ENCODE results near the gene PGD.
"Not testable (repeated sequence)": the region's sequence is repeated elsewhere in the genome, so short reads cannot be mapped to it uniquely, and the experiment has no call there.

PGD gene

DNA sequence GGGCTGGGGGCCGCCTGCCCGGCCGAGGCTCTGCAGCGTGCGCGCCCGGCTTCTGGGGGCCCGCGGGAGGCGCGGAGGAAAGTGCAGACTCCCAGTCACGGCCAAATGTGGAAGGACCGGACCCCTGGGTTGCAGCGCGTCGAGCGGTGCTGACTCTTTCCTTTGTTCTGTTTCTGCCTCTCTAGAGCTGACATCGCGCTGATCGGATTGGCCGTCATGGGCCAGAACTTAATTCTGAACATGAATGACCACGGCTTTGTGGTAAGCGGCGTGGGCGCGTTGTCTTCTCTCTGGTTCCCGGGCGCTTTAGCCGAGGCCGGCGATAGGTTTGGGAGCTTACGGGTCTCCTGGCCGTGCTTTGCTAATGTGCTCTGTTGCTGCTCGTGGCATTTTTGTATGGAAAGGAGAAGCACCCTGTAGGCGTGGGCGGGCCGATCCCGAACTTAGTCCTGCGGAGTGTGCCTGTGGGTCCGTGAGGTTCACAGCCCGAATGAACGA is 629 bp downstream of the PGD start:
- DNase-seq (ENCODE audit: low read depth): no peak

GRCh38 chr1:10400013-10400412 is 1.1 kb downstream of the PGD start:
- DNase-seq (ENCODE audit: low read depth): no peak

DNA sequence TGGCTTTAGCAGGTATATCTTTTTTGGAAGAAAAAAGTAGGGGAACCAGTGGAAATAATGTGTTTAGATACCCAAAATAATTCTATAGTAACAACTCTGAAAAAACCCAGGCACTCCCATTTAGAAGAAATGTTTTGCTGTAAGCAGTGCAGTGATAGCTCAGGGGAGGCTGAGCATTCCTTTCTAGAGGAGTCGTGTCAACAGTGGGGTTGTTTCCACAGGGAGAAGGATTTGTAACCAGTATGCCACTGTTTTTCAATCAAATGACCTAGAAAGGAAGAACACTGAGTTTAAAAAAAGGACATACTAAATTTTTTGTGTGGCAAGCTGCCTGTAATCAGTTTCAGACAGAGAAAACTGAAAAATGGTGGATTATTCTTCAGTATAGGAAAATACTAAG is 2.4 kb downstream of the PGD start:
- DNase-seq (ENCODE audit: low read depth): no peak

DNA sequence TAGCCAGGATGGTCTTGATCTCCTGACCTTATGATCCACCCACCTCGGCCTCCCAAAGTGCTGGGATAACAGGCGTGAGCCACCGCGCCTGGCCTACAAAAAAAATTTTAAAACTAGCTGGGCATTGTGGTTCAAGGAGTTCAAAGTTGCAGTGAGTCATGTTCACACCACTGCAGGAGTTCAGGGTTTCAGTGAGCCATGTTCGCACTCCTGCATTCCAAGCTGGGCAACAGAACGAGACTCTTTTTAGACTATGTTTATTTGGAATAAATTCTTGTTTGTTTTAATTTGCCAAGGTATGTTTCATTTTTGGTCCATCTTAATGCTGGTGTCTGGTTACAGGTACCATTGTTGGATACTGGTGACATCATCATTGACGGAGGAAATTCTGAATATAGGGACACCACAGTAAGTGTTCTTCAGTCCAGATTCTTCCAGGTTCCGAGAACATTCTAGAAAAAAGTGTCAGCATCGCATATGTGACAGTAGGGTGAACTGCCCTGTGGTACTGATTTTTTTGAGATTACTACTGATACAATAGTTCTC is 3.9 kb downstream of the PGD start:
- no peak for DNase-seq (ENCODE audit: low read depth)

GRCh38 chr1:10407201-10407600 is 8.3 kb downstream of the PGD start:
- DNase-seq (ENCODE audit: low read depth): no peak

GRCh38 chr1:10415211-10415930 is 16.5 kb downstream of the PGD start:
- peak; percentile 84 for DNase-seq (ENCODE audit: low read depth)

- not testable (repeated sequence) for DNase-seq (ENCODE audit: low read depth)
Observed at GRCh38 chr1:10415967-10416366, 17.1 kb downstream of the PGD start.

DNA sequence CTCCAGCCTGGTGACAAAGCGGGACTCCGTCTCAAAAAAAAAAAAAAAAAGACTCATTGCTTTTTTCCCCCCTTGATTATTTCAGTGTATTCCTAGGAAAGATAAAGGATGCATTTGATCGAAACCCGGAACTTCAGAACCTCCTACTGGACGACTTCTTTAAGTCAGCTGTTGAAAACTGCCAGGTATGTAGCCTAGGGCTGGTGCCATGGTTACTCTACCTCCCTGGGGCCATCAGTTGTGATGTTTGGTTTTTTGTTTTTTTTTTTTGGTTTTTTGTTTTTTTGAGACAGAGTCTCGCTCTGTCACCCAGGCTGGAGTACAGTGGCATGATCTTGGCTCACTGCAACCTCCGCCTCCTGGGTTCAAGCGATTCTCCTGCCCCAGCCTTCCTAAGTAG is 19.9 kb downstream of the PGD start:
- DNase-seq (ENCODE audit: low read depth): not testable (repeated sequence)

DNA sequence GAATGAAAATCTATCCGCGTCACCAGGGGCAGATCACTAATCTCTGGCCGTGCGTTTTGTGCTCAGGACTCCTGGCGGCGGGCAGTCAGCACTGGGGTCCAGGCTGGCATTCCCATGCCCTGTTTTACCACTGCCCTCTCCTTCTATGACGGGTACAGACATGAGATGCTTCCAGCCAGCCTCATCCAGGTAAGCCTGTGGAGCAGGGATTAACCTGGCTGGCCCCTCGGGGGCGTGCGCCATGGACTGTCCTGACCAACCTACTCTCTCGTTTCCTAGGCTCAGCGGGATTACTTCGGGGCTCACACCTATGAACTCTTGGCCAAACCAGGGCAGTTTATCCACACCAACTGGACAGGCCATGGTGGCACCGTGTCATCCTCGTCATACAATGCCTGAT is 20.5 kb downstream of the PGD start:
- DNase-seq (ENCODE audit: low read depth): no peak

GRCh38 chr1:10421637-10422036 is 22.8 kb downstream of the PGD start:
- no peak for DNase-seq (ENCODE audit: low read depth)

DNA sequence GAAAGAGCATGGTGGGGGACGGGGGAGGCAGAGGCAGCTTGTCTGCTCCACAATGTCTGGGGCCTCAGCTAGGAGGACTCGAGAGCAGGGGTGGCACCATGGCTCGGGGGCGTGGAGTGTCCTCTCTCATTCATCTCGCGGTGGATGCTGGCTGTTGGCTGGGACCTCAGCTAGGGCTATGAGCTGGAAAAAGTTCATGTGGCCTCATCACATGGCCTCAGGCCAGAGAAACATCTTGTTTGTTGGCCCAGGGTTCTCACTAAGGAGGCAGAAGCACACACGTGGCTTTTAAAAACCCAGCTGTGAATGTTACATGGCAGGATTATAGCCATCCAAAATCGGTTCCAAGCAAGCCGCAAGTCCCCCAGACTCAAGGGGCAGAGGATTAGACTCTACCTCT is 25.2 kb downstream of the PGD start:
- no peak for DNase-seq (ENCODE audit: low read depth)

- no peak for DNase-seq (ENCODE audit: low read depth)
Observed at GRCh38 chr1:10424651-10425050, 25.8 kb downstream of the PGD start.

- not testable (repeated sequence) for DNase-seq (ENCODE audit: low read depth)
Observed at GRCh38 chr1:10425826-10426534, 27.1 kb downstream of the PGD start.

- DNase-seq (ENCODE audit: low read depth): not testable (repeated sequence)
Observed at GRCh38 chr1:10426535-10426848, 27.6 kb downstream of the PGD start.

DNA sequence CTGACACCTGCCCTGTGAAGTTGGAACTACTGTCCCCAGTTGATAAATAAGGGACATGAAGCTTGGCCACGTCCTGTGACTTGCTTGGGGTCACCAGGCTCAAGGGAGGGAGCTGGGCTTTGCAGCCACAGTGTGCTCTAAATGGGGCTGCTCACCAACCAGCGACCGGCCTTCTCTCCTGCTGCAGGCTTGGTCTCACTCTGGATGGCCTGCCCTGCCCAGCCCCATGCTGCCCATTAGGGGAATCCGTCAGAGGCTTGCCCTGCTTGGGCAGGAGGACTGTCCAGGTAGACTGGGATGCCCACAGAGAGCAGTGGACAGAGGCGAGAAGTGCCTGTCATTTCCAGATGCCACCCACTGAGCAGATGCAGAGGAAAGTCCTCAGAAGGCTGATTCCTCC is 30.1 kb downstream of the PGD start:
- DNase-seq (ENCODE audit: low read depth): no peak

DNA sequence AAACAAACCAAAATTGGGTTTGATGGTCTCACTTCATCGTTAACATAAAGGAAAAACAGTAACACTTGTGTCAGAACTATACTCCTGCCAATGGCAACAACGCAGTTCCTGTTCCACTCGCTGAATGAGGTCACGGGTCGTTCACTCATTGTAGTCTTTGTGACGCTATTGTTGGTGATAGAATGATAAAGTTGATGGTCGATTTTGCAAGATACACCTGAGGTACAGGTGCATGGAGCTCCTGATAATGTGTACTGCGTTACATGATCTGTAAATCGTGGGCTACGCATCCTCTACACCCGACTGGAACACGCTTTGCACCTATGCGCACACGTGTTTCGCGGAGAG is 31.0 kb downstream of the PGD start:
- no peak for DNase-seq (ENCODE audit: low read depth)

DNA sequence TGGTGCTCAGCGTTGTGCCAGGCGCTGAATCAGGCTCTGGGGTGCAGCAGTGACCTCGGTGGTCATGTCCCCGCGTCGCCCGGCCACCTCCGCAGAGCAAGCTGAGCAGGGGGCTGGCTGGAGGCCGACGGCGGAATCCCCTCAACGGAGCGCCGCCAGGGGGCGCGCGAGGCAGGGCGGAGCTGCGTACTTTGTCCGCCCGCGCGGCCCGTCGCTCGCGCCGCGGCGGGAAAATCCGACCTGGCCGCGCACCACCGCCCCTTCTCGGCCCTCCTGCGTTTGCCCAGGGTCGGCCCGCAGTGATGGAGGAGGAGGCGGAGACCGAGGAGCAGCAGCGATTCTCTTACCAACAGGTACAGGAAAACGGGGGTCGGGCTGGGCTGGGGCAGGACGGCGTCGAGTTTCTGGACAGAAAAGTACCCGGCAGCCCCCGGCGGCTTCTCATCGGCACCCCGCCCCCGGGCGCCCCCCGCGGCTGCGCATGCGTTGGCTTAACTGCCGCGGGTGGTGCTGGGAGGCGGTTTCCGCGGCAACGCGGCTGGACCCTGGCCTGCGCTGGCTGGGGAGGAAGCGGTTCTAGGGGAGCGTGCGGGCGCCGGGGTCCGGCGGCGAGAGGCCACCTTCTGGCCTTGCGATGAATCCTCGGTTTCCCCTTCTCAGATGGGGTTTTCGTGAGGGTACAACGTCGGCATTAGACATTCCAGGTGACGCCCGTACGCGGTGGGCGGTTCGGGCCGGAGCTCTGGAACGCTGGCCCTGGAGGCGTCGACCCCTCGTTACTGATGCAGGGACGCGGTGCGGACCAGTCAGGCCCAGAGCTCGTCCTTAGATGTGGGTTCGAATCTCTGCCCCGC is 31.6 kb downstream of the PGD start, which contains the start of gene CENPS:
Gene CENPS (plus strand): TSS at position 218 of the 854 bp plus-strand sequence. CDS start 85 bp downstream, at position 303.
- DNase-seq (ENCODE audit: low read depth): peak; percentile 84

GRCh38 chr1:10431070-10431730 is 32.3 kb downstream of the PGD start:
- peak; percentile 18 for DNase-seq (ENCODE audit: low read depth)

DNA sequence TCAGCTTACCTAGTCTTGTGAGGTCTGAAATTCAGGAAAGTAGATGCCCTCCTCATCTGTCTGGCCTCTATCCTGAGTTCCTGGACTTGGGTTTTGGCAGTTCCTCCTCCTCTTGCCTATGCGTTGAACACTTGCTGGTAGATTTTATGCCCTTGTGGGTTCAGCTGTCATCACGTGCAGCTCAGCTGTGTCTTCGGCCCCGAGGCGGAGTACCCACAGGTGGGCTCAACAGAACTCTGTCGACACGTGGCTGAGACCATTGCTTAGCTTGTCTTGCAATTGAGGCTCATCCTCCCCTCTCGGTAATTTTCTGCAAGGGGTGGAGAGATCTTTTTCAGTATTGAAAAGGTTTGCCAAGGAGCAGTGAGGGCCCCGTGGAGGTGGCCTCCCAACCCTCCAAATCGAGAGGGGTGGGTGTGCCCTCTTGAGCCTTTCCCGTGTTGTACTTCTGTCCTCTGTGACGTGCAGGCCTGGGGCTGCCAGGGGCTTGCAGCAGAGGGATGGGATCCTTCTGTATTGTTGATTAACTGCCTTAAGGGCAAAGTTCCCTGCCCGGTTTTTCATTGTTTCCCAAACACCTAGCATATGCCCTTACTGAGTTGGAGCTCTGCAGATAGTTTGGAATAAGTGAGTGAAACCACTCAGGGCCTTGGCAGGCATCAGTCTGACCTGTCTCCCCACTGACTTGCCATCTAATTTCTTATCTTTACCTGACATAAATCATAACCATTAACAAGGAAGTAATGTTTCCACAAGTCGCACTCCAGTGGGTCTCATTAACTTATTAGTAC is 34.2 kb downstream of the PGD start:
- no peak for DNase-seq (ENCODE audit: low read depth)

GRCh38 chr1:10433790-10434189 is 34.9 kb downstream of the PGD start:
- DNase-seq (ENCODE audit: low read depth): no peak

- no peak for DNase-seq (ENCODE audit: low read depth)
Observed at GRCh38 chr1:10434590-10434989, 35.7 kb downstream of the PGD start.

All from CMK (cell line).